HepG2 (cell line): ENCODE results near the gene HAPLN2. TPM values are rescaled to one million over a fixed set of nuclear protein-coding genes. Genes with fewer than 3 reads are reported as not detected.

Experiments
- EED ChIP-seq: sonication (generic); formaldehyde crosslinking; IDR thresholded peaks from 2 replicates; pipeline ENCODE4 v1.5.0; 2020; ENCODE audit warnings: mild to moderate bottlenecking, missing genetic modification reagents
- HDAC1 ChIP-seq: sonication (generic); formaldehyde crosslinking; IDR thresholded peaks from 2 replicates; pipeline ENCODE4 v1.5.1; 2020; ENCODE audit warnings: mild to moderate bottlenecking, missing genetic modification reagents
- NFAT5 ChIP-seq: sonication (generic); formaldehyde crosslinking; IDR thresholded peaks from 2 replicates; pipeline ENCODE4 v1.4.0; 2020; ENCODE audit warnings: missing genetic modification reagents
- REL ChIP-seq: sonication (generic); formaldehyde crosslinking; conservative IDR thresholded peaks from 2 replicates; pipeline ENCODE4 v1.8.0; 2022; ENCODE audit warnings: mild to moderate bottlenecking, missing genetic modification reagents, moderate library complexity
- SP5 ChIP-seq: IDR thresholded peaks from 2 replicates; pipeline ENCODE4 v1.6.1; 2016; ENCODE audit warnings: low read depth, borderline replicate concordance
- SUZ12 ChIP-seq: fragments of 150-350 bp; IDR thresholded peaks from 2 replicates; pipeline ENCODE4 v1.6.1; 2014; ENCODE audit warnings: low read depth, low read length
- YEATS2 ChIP-seq: sonication (generic); formaldehyde crosslinking; IDR thresholded peaks from 2 replicates; pipeline ENCODE4 v1.4.0; 2020; ENCODE audit warnings: missing genetic modification reagents, borderline replicate concordance
- ZNF124 ChIP-seq: sonication (generic); formaldehyde crosslinking; IDR thresholded peaks from 2 replicates; pipeline ENCODE4 v1.4.0; 2020; ENCODE audit warnings: missing genetic modification reagents
- ZNF460 ChIP-seq: sonication (generic); formaldehyde crosslinking; IDR thresholded peaks from 2 replicates; pipeline ENCODE4 v1.5.1; 2020; ENCODE audit warnings: missing genetic modification reagents, mild to moderate bottlenecking, borderline replicate concordance
- ZNF558 ChIP-seq: sonication (generic); formaldehyde crosslinking; IDR thresholded peaks from 2 replicates; pipeline ENCODE4 v1.9.0; 2022; ENCODE audit warnings: mild to moderate bottlenecking, missing genetic modification reagents, borderline replicate concordance
- ZNF678 ChIP-seq: sonication (generic); formaldehyde crosslinking; IDR thresholded peaks from 2 replicates; pipeline ENCODE4 v1.4.0; 2020; ENCODE audit warnings: mild to moderate bottlenecking, missing genetic modification reagents
- ZNF816 ChIP-seq: sonication (generic); formaldehyde crosslinking; IDR thresholded peaks from 2 replicates; pipeline ENCODE4 v1.8.0; 2022; ENCODE audit warnings: missing genetic modification reagents, mild to moderate bottlenecking, borderline replicate concordance
- polyA plus RNA-seq, 8 experiments: library from polyadenylated mRNA; depleted of rRNA in 3 of 8; stranded (reverse) in 7 of 8; unstranded in 1 of 8; fragments of >200 nt; fragmentation: Illumina TruSeq in 4 of 8; extraction: Trizol in 4 of 8; gene quantifications; 2 replicates each; pipeline versions ENCODE4 v1.2.1 to v1.2.3, GENCODE V29; 2011 to 2016; ENCODE audit warnings: low read depth in 4 of 8, missing spikeins in 1 of 8, mixed read lengths in 1 of 8; ENCODE audit not compliant: insufficient read depth in 1 of 8
- total RNA-seq, 5 experiments: library from RNA; depleted of rRNA; stranded (reverse); fragments of >200 nt; fragmentation: Illumina TruSeq; extraction: Trizol; gene quantifications; 2 replicates each; pipeline ENCODE4 v1.2.3, GENCODE V29; 2016; ENCODE audit warnings: low read depth in 1 of 5
- TF ChIP-seq, protein P1 (sequence below): sonication (generic); formaldehyde crosslinking; IDR thresholded peaks from 2 replicates; pipeline ENCODE4 v1.4.0; 2020; ENCODE audit warnings: missing genetic modification reagents
- TF ChIP-seq, protein P2 (sequence below): sonication (generic); formaldehyde crosslinking; IDR thresholded peaks from 2 replicates; pipeline ENCODE4 v1.4.0; 2020; ENCODE audit warnings: missing genetic modification reagents
- TF ChIP-seq, protein P3 (sequence below): sonication (generic); formaldehyde crosslinking; IDR thresholded peaks from 2 replicates; pipeline ENCODE4 v1.5.0; 2020; ENCODE audit warnings: mild to moderate bottlenecking, missing genetic modification reagents, borderline replicate concordance

The HAPLN2 gene
- total and polyA plus RNA-seq, 2 of the 13 experiments (the other 11 are each of a cell fraction or from before 2014, with no cell fraction given): not detected

- TF ChIP-seq SP5 (CRISPR knock-in tag): no peak; the same call in 1 of the 2 replicates
- TF ChIP-seq, protein P1, sequence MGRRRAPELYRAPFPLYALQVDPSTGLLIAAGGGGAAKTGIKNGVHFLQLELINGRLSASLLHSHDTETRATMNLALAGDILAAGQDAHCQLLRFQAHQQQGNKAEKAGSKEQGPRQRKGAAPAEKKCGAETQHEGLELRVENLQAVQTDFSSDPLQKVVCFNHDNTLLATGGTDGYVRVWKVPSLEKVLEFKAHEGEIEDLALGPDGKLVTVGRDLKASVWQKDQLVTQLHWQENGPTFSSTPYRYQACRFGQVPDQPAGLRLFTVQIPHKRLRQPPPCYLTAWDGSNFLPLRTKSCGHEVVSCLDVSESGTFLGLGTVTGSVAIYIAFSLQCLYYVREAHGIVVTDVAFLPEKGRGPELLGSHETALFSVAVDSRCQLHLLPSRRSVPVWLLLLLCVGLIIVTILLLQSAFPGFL (CRISPR knock-in tag): no peak
- peak; percentile 99 for TF ChIP-seq HDAC1
- no peak for TF ChIP-seq ZNF678
- TF ChIP-seq EED: 0 out of 2 replicates have a peak, but pooled peaks have one; percentile 13
- no peak for TF ChIP-seq ZNF816 (CRISPR knock-in tag)
- no peak for TF ChIP-seq ZNF460 (CRISPR knock-in tag)
- TF ChIP-seq REL (CRISPR knock-in tag): peak; percentile 85
- TF ChIP-seq SUZ12: peak; percentile 62
- no peak for TF ChIP-seq NFAT5 (CRISPR knock-in tag)
- TF ChIP-seq, protein P2, sequence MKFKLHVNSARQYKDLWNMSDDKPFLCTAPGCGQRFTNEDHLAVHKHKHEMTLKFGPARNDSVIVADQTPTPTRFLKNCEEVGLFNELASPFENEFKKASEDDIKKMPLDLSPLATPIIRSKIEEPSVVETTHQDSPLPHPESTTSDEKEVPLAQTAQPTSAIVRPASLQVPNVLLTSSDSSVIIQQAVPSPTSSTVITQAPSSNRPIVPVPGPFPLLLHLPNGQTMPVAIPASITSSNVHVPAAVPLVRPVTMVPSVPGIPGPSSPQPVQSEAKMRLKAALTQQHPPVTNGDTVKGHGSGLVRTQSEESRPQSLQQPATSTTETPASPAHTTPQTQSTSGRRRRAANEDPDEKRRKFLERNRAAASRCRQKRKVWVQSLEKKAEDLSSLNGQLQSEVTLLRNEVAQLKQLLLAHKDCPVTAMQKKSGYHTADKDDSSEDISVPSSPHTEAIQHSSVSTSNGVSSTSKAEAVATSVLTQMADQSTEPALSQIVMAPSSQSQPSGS (CRISPR knock-in tag): peak; percentile 36; the same call in 1 of the 2 replicates
- TF ChIP-seq YEATS2 (CRISPR knock-in tag): peak; percentile 47; the same call in 1 of the 2 replicates
- TF ChIP-seq, protein P3, sequence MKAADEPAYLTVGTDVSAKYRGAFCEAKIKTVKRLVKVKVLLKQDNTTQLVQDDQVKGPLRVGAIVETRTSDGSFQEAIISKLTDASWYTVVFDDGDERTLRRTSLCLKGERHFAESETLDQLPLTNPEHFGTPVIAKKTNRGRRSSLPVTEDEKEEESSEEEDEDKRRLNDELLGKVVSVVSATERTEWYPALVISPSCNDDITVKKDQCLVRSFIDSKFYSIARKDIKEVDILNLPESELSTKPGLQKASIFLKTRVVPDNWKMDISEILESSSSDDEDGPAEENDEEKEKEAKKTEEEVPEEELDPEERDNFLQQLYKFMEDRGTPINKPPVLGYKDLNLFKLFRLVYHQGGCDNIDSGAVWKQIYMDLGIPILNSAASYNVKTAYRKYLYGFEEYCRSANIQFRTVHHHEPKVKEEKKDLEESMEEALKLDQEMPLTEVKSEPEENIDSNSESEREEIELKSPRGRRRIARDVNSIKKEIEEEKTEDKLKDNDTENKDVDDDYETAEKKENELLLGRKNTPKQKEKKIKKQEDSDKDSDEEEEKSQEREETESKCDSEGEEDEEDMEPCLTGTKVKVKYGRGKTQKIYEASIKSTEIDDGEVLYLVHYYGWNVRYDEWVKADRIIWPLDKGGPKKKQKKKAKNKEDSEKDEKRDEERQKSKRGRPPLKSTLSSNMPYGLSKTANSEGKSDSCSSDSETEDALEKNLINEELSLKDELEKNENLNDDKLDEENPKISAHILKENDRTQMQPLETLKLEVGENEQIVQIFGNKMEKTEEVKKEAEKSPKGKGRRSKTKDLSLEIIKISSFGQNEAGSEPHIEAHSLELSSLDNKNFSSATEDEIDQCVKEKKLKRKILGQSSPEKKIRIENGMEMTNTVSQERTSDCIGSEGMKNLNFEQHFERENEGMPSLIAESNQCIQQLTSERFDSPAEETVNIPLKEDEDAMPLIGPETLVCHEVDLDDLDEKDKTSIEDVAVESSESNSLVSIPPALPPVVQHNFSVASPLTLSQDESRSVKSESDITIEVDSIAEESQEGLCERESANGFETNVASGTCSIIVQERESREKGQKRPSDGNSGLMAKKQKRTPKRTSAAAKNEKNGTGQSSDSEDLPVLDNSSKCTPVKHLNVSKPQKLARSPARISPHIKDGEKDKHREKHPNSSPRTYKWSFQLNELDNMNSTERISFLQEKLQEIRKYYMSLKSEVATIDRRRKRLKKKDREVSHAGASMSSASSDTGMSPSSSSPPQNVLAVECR (CRISPR knock-in tag): peak; percentile 100
- no peak for TF ChIP-seq ZNF124 (CRISPR knock-in tag)
- no peak; the same call in 1 of the 2 replicates for TF ChIP-seq ZNF558 (CRISPR knock-in tag)
Observed at GRCh38 chr1:156571919-156572662, 47.1 kb upstream of the HAPLN2 start, which contains the start of gene IQGAP3 (continued).
